Stimulated activated naive CD4-positive, alpha-beta T cell treated with Interleukin-2 at 50 U/mL for 16 hours (primary cell): ENCODE results near the gene ANO9.
A peak's percentile ranks its signal among the peaks of the same experiment; 100 is the strongest.
"Not testable (repeated sequence)": the region's sequence is repeated elsewhere in the genome, so short reads cannot be mapped to it uniquely, and the experiment has no call there.

ENCODE experiments used
- DNase-seq: peaks from one replicate; lab custom pipeline; 2025; lab: John Stamatoyannopoulos, UW

Gene ANO9

DNA sequence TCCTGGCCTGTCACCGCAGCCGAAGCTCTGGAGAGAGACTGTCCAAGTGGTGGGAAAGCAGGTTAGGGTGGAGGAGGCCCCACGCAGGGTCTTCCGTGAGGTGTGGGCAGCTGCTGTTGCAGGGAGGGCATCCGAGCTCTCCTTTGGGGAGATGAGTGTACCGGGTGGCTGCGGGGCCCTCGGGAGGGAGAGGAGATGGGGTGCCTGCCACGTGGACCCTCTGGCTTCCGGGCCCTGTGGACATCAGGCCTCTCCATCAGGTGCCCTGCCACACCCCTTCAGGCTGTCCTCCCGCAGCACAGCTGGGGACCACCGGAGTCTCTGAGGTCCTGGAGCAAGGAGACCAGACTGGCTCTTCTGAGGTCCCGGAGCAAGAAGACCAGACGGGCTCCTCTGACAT is 9.9 kb upstream of the ANO9 start:
- DNase-seq = no peak

DNA sequence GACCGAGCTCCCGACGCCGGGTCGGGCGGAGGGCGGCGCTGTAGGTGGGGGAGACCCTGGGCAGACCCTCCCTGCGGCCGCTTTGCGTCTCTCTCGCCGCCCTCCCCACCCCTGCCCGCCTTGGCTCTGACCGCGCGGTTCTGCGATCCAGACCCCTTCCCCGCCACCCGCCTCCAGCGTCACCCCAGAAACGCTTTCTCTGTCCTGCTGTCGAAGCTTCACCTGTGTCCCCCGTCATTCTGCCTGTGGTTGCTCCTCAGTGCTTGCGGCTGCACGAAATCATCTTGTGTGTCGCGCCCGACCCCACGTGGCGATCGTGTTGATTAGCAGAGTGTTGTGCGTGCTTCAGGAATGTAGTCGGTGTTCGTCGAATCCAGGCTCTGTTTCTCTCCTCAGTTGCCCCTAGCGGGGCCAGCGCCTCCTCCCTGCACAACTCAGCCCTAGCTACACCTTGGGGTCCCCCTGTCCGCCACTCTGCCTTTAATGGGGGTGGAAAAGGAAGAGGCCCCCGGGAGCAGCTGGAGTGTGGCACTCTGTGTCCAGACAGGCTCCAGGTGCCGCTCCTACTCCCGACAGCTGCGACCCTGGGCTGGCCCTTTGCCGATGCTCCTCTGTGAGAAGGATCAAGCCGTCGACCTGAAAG is 9.1 kb upstream of the ANO9 start:
- peak; percentile 72 for DNase-seq

DNA sequence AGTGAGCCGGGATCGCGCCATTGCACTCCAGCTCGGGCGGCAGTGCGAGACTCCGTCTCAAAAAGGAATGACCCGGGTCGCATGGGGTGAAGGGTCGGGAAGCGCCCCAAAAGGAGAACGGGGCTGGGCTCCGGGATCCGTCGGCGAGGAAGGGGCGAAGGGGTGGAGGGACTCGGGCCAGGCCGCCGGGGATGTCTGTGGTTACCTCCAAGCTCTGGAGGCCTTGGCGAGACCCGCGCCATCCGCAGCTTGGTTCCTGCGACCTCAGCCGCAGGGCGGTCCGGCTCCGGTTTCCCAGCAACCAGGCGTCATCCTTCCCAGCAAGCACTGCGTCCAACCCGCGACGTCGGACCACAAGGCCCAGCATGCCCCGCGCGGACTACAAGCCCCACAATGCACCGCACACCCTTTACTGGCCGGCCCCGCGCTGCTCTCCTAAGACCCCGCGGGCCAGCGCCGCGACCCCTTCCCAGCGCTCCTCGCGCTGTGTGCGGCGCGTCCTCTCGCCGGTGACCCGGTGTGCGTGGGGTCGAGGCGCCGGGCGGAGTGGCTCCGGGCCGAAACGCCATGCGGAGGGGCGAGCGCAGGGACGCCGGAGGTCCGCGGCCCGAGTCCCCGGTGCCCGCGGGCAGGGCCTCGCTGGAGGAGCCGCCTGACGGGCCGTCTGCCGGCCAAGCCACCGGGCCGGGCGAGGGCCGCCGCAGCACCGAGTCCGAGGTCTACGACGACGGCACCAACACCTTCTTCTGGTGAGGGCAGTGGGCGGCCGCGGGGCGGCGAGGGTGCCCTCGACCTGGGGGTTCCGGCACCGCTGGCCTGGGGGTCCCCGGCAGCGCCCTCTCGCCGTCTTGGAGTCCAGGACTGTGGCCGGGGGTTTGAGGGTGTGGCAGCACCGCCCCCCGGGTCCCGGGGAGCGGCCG is 8.3 kb upstream of the ANO9 start, which contains the start of gene PTDSS2:
Gene PTDSS2 (plus strand): TSS at position 391 of the 920 bp plus-strand sequence. CDS start 177 bp downstream, at position 568.
- DNase-seq = peak; percentile 94

DNA sequence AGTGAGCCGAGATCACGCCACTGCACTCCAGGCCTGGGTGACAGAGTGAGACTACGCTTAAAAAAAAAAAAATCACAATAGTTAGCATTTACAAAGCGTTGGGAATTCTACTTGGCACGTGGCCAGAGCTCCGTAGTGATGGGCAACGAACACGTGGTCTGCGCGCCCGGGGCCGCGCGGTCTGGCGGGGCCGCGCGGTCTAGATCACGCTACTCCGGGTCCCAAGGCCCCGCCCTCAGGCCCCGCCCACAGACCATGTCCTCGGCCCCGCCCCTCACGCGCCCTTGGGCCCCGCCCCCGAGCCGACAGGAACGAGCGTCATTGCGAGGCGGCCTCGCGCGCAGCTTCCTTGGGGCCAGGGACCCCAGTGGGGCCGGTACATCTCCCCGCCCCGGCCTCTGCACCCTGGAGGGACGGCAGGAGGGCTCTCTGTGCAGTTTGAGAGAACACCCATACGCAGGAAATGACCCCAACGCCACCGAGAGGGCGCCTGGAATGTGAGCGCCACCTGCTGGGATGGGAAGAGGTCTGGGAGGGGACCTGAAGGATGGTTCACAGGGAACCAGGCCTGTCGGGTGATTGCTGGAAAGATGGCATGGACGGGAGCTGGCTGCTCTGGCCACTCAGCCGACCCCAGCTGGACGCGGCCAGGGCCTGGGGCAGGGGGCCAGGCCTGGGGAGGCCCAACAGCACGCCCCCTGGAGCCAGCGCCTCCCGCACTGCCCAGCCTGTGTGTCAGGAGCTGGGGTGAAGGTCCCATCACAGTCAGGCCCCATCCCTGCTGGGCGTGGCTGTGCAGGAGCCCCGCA is 6.3 kb upstream of the ANO9 start:
- DNase-seq = peak; percentile 92

DNA sequence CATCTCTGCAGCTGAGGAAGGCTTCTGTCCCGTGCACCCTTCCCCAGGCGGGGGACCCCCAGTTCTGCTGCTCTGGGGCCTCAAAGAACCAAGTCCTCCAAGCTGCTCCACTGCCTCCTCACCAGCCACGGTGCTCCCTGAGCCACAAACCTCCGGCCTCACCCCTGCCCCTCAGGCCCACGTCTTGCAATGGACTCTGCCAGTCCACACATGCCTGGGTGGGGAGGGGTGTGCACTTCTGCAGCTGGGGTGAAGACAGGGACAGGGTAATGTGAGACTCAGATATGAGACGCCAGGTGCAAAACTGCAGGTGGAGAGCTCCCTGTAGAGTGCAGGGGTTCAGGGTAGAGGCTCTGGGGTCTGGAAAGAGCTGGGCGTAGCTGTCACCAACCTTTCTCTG is 5.1 kb upstream of the ANO9 start:
- DNase-seq = no peak

DNA sequence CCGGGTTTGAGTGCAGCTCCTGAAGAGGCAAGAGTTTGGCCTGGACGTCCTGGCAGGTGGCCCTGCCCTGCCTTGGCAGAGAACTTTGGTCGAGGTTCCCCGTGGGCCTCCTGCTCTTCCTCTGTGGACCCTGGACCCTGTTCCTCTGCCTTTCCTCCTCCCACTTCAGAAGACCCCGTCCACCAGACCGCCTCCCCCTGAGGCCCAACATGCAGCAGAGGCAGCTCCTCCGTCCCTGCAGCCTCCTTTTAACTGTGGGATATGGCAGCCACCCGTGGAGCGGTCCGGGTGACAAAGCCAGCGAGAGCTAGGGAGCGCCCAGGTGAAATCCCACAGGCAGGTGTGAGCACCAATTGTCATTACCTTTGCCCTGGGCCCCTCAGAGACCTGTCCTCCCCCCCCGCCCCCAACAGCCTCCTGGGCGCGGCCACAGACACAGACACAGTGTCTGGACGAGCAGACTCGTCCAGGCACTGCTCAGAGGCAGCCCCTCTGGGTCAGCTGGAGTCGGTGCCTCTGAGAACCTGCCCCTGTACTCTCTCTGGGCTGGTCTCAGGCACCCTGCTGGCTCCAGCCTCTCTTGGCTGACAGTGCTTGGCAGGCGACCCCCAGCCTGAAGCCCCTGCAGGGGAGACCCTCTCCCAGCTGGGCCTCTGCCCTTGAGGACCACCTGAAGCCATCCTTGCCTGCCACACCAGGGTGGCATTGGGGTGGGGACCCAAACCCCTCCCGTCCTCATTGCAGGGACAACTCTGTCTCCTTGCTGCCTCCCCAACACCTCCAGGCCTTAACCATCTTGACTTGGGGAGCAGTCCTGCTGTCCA is 4.2 kb upstream of the ANO9 start:
- DNase-seq = no peak

DNA sequence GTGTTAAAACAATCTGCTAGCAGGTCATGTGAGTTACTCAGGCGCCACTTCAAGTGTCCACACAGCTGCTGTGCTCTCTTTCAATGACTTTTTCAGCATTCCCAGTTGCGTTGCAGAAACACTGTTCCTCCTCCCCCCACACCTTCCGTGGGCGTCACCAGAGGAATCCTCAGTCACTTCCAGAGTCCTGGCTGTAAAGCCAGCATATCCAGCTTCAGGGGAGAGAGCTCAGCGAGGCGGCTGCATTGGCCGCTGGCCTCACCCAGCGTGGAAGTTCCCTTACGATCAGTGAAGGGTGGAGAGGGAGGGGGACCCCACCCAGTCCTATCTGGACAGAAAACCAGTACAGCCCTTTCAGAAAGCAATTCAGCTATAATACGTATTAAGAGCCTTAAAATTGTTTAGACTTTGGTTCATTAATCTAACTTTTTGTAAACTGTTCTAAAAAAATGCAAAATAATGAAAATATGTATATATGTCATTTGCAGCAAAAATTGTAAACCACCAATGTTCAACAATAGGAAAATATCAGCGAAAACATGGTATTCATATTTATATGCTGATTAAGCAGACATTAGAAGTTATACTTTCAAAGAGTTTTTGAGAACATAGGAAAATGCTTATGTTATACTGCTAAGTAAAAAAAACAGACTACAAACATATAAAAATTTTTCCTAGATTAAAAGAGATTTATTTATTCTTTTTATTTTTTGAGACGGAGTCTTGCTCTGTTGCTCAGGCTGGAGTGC is 2.8 kb upstream of the ANO9 start:
- DNase-seq = no peak

DNA sequence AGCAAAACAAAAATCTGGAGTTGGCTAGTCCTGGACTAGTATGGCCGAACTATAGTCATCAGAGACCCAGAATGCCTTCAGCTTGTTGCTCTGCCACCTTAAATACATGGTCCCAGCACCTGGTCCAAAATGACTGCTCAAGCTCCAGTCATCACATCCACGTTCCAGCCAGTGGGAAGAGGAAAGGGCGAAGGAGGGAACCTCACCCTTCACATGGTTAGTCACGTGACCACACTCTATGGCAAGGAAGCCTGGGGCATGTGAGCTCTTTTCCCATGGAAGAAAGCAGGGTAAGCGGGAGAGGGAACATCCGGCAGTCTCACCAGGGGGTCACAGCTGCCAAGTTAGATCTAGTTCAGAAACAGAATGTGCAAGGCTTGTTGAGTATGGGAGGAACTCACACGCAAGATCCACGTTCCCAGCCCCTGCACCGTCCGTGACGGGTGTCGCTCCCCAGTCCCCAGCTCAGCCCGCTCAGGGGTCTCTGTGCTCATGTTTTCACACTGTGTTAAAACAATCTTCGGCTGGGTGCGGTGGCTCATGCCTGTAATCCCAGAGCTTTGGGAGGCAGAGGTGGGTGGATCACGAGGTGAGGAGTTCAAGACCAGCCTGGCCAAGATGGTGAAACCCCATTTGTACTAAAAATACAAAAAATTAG is 1.9 kb upstream of the ANO9 start:
- DNase-seq = no peak

DNA sequence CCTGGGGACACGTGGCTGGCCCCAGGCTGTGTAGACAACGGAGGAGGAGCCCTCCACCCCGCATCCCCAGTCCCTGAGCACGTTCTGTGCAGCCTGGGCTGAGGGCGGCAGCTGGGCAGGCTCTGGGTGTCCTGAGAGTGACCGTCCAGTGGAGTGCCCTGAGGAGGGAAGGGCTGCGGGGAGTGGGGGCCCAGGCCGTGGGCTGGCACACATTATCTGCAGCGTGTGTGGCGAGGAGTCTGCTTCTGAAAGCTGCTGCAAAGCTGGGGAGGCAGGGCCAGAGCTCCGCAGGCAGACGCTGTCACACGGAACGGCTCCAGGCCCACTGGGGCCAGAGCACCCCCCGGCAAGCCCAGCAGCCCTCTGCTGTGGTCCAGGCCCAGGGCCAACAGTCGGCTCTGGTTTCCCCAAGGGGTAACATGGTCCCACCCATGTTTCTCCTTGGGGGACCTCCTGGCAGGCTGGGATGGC is 835 bp upstream of the ANO9 start:
- no peak for DNase-seq

DNA sequence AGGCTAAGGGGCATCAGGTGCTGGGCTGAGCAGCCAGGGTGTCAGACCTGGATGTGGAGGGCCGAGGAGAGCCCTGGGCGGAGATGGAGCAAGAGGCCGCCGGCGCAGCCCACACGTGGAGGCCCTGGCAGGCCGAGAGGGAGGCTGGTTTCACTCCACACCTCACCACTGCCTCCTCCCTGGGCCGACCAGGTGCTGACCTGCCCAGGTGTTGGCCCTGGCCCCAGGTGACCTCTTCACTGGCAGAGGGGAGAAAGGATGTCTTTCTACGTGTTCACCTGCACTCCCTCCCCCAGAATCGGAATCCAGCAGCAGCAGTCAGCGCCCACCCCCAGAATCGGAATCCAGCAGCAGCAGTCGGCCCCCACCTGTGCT is 781 bp downstream of the ANO9 start:
- DNase-seq = no peak

DNA sequence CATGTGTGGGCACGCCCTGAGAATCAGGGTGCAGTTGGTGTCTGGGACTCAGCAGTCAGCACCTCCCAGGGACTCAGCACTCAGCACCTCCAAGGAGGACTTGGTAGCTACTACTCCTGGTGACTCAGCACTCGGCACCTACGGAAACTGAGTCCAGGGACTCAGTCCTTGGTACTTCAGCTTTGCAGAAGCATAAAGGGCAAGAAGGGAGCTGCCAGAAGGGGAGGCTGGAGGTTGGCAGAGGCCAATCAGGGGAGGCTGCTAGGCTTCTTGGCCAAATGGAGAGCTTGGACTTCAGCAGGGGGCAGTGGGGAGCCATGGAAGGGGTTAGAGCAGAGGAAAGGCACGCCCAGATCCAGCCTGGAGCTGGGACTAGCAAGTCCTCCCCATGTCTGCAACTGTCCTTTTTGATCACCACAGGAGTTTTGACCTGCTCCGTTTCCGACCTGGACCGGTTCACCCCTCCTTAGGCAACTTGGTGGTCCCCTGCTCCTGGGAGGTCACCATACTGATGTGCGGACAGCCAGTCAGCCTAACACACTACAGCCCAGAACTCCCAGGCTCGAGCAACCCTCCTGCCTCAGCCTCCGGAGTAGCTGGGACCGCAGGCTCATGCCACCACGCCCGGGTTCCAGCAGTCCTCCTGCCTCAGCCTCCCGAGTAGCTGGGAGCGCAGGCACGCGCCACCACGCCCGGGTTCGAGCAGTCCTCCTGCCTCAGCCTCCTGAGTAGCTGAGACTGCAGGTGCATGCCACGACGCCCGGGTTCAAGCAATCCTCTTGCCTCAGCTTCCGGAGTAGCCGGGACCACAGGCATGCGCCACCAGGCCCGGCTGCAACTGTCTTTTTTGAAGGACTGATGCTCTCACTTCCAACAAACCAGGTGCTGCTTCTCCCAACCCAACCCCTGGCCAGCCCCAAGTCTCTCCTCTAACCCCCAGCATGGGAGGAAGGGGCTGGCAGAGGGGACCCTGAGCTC is 1.5 kb downstream of the ANO9 start:
- DNase-seq = no peak

DNA sequence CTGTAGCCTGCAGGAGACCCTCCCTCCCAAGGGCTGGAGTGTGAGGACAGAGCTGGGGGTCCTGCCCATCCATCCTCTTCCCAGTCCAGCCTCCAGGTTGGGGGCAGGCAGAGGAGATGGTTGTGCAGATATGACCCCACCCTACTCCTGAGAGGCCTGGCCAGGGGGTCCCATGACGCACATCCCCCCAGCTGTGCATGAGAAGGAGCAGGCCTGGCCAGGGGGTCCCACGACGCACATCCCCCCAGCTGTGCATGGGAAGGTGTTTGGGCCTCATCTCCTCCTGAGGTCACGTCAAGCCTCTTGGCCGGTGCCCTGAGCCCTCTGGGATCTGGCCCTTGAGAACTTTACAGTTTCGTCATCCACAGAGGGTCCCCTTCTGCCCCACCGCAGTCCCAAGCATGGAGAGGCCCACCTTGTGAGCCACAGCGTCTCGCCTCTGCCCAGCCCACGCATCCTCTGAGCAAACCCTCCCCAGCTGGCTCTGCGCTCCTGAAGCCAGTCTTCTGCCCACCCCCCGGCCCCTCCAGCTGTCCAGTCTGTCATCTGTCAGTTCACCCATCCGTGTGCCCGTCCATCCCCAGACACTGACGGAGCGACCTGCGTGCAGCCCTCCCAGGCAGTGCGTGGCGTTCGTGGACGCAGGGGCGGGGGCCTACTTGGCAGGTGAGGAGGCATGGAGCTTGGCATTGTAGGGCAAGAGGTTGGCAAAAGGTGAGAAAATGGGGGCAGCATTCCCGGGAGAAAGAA is 2.3 kb downstream of the ANO9 start:
- no peak for DNase-seq

DNA sequence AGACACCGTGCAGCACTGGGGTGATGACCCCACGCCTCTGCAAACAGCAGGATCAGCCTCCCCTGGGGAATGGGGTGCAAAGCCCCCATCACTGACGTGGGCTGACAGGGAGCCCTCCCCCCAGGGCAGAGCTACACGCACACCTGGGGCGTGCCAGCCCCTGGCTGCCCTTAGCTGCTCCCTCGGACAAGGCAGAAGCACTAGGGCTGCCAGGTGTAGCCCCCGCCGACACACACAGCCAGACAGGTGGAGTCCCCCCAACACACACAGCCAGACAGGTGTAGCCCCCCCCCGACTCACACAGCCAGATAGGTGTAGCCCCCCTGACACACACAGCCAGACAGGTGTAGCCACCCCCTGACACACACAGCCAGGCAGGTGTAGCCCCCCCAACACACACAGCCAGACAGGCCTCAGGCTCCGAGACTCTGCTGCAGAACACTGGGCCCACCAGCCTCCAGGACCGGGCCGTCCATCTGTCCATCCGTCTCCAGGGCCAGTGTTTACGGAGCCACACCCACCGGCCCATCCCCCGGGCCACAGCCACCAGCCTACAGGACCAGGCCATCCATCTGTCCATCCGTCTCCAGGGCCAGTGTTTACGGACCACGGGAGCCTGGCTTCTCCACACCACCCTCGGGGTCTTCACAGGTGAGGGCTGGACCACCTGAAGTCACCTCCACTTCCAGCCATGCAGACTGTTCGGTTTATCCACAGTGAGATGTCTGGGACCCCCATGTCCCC is 3.5 kb downstream of the ANO9 start:
- no peak for DNase-seq

DNA sequence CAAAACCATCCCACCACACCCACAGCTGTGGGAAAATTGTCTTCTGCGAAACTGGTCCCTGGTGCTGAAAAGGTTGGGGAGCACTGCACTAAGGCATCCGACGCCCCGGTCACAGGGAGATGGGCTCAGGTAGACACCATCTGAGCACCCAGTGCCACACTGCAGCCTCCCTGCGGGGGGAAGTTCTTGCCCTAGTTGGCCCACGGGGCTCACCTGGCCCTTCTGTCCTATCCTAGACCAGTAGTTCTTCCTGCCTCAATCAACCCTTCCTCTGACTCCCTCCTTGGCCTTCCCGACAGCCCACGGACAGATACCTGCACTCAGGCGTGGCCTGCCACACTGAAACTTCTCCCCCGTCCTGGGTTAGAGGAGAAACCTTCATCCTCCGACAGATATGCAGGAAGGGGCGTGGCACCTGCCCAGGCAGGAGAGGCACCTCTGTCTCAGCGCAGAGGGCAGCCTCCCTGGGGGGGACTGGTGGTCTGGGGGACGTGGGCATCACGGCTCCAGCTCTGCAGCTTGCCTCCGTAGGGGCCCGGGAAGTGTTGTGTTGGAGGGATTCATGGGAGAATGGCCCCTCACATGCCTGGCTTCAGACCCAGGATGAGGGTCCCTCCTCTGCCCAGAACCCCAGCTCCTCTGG is 4.5 kb downstream of the ANO9 start:
- DNase-seq = no peak

DNA sequence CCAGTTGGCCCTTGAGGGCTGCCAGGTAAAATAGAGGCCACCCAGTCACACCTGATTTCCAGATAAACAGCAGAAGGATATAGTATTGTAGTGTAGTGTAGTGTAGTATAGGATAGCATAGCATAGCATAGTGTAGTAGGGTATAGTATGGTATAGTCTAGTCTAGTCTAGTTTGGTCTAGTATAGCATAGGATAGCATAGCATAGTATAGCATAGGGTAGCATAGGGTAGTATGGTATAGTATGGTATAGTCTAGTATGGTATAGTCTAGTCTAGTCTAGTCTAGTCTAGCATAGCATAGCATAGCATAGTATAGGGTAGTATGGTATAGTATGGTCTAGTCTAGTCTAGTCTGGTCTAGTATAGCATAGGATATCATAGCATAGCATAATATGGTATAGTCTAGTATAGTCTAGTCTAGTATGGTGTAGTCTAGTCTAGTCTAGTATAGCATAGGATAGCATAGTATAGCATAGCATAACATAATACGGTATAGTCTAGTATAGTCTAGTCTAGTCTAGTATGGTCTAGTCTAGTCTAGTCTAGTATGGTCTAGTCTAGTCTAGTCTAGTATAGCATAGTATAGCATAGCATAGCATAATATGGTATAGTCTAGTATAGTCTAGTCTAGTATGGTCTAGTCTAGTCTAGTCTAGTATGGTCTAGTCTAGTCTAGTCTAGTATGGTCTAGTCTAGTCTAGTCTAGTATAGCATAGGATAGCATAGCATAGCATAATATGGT is 6.6 kb downstream of the ANO9 start:
- not testable (repeated sequence) for DNase-seq

DNA sequence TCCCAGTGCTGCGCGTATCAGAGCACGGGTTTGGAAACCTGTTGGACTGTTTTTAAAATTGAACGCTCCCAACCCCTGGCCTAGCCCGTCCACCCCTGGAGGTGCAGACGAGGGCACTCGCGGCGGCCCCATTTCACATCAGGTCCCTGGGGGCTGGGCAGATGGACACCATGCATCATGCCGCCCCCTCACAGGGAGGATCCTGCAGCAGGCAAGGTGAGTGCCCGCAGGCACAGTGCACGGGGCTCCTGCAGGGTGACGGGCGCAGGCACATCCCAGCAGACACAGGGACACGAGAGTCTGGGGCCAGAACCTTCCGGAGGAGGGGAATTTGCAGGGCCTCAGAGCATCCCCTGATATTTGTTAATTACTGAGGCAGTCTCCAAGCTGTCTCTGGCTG is 7.3 kb downstream of the ANO9 start:
- no peak for DNase-seq
